Hepatocyte (in vitro differentiated cells): ENCODE measurements around the gene PDIA6.

Source experiments
- EZH2phosphoT487 ChIP-seq: fragments of 200-600 bp; sonication (generic); IDR thresholded peaks from one replicate; pipeline ENCODE4 v1.6.1; 2018; ENCODE audit warnings: antibody characterized with exemption, mild to moderate bottlenecking, low read depth, moderate library complexity; ENCODE audit not compliant: unreplicated experiment, severe bottlenecking
- TF ChIP-seq, protein P1 (sequence below): fragments of 200-600 bp; sonication (generic); IDR thresholded peaks from 2 replicates; pipeline ENCODE4 v1.5.1; 2016; ENCODE audit warnings: antibody characterized with exemption, mild to moderate bottlenecking; ENCODE audit not compliant: poor library complexity

DNA sequence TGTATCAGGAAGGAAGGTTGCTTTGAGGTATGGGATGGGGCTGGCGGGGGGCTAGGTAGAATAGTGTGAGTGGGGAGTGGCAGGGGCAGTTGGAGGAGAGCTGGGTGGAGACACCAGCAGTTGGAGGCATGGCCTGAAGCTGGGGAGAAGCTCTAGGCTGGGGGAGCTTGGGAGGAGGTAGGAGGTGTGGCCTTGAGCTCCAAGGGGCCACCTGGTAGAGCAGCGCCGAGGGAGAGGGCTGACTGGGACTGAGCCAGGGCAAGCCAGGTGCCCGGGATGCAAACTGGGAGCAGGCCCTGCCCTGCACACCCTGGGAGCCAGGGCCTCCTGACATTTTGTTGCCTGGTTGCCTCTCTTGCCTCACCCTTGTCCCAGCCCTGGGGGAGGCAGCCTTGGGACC, 33.1 kb upstream of the PDIA6 start:
- TF ChIP-seq, protein P1, sequence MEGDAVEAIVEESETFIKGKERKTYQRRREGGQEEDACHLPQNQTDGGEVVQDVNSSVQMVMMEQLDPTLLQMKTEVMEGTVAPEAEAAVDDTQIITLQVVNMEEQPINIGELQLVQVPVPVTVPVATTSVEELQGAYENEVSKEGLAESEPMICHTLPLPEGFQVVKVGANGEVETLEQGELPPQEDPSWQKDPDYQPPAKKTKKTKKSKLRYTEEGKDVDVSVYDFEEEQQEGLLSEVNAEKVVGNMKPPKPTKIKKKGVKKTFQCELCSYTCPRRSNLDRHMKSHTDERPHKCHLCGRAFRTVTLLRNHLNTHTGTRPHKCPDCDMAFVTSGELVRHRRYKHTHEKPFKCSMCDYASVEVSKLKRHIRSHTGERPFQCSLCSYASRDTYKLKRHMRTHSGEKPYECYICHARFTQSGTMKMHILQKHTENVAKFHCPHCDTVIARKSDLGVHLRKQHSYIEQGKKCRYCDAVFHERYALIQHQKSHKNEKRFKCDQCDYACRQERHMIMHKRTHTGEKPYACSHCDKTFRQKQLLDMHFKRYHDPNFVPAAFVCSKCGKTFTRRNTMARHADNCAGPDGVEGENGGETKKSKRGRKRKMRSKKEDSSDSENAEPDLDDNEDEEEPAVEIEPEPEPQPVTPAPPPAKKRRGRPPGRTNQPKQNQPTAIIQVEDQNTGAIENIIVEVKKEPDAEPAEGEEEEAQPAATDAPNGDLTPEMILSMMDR = no peak
- TF ChIP-seq EZH2phosphoT487 = no peak
